OCI-LY7 (cell line): ENCODE measurements around the gene NAALADL2. TPM values are rescaled to one million over a fixed set of nuclear protein-coding genes. Genes with fewer than 3 reads are reported as not detected.

ENCODE experiments used
- BruUV-seq: library from RNA; stranded (reverse); fragments of 400-500 nt; replicated peaks from 2 replicates; lab custom pipeline; 2021; lab: Mats Ljungman, UMichigan
- CTCF ChIA-PET: fragments of 300-600 bp; sonication (Branson Sonifier 250); formaldehyde crosslinking; loops from one replicate; lab custom pipeline; 2022; ENCODE audit warnings: antibody characterized with exemption; ENCODE audit not compliant: unreplicated experiment; lab: Charles Lee
- POLR2A ChIA-PET: fragments of 300-600 bp; sonication (Branson Sonifier 250); formaldehyde crosslinking; loops from one replicate; lab custom pipeline; 2022; ENCODE audit warnings: antibody characterized with exemption; lab: Charles Lee
- DNase-seq: peaks from one replicate; pipeline ENCODE4 v3.0.0-alpha.2; 2015; ENCODE audit warnings: low spot score
- H2AFZ ChIP-seq: fragments of 200-600 bp; sonication (generic), shearing (Covaris generic); 2 replicates; pipeline ENCODE4 v1.6.1; 2014; ENCODE audit warnings: mild to moderate bottlenecking, antibody characterized with exemption, low read length, moderate library complexity
- H3K27ac ChIP-seq: fragments of 200-600 bp; sonication (generic); 2 replicates; pipeline ENCODE4 v1.5.1; 2014; ENCODE audit warnings: mixed run types, low read depth, mild to moderate bottlenecking, moderate library complexity, low read length, inconsistent platforms; ENCODE audit not compliant: poor library complexity, severe bottlenecking
- H3K36me3 ChIP-seq: fragments of 200-600 bp; sonication (generic); 2 replicates; pipeline ENCODE4 v1.6.1; 2014; ENCODE audit warnings: mild to moderate bottlenecking, antibody characterized with exemption, low read length, moderate library complexity, mixed read lengths; ENCODE audit not compliant: insufficient read depth
- H3K4me1 ChIP-seq: fragments of 200-600 bp; sonication (generic); 2 replicates; pipeline ENCODE4 v1.5.1; 2014; ENCODE audit warnings: mild to moderate bottlenecking, low read length; ENCODE audit not compliant: insufficient read depth, poor library complexity, severe bottlenecking
- H3K4me2 ChIP-seq: fragments of 200-600 bp; sonication (generic); 2 replicates; pipeline ENCODE4 v1.6.1; 2014; ENCODE audit warnings: mild to moderate bottlenecking, low read length
- H3K4me3 ChIP-seq: fragments of 200-600 bp; sonication (generic); 2 replicates; pipeline ENCODE4 v1.5.1; 2014; ENCODE audit warnings: mild to moderate bottlenecking, low read depth, low read length; ENCODE audit not compliant: poor library complexity, severe bottlenecking
- H3K79me2 ChIP-seq: fragments of 200-600 bp; sonication (generic); 2 replicates; pipeline ENCODE4 v1.6.1; 2016; ENCODE audit warnings: low read depth, mild to moderate bottlenecking, low read length, moderate library complexity, mixed read lengths; ENCODE audit not compliant: insufficient read depth
- H3K9me2 ChIP-seq: fragments of 200-600 bp; sonication (generic); 2 replicates; pipeline ENCODE4 v1.6.1; 2016; ENCODE audit warnings: mild to moderate bottlenecking, low read length, mixed read lengths; ENCODE audit not compliant: insufficient read depth
- H3K9me3 ChIP-seq: fragments of 200-600 bp; sonication (generic); 2 replicates; pipeline ENCODE4 v1.6.1; 2014; ENCODE audit warnings: mild to moderate bottlenecking, mixed run types, low read length, mixed read lengths
- H4K20me1 ChIP-seq: fragments of 200-600 bp; sonication (generic); 2 replicates; pipeline ENCODE4 v1.6.1; 2014; ENCODE audit warnings: mild to moderate bottlenecking, antibody characterized with exemption, low read length, moderate library complexity, mixed read lengths; ENCODE audit not compliant: insufficient read depth
- EZH2phosphoT487 ChIP-seq: fragments of 200-600 bp; sonication (generic); IDR thresholded peaks from 2 replicates; pipeline ENCODE4 v1.6.1; 2018; ENCODE audit warnings: low read depth, borderline replicate concordance, mild to moderate bottlenecking, mixed run types, antibody characterized with exemption, low read length, moderate library complexity, mixed read lengths
- intact Hi-C: fragments of 100-400 bp; cut with micrococcal nuclease; formaldehyde crosslinking; loops from one replicate; pipeline ENCODE4 v1.10.0; 2022; ENCODE audit not compliant: unreplicated experiment
- total RNA-seq, 2 experiments: library from RNA; depleted of rRNA in 1 of 2; stranded (reverse); fragments of >200 nt in 1 of 2; shearing (Covaris generic) in 1 of 2; gene quantifications; 2 replicates each; pipeline ENCODE4 v1.2.3, GENCODE V29; 2014 to 2022
- TF ChIP-seq, protein P1 (sequence below): fragments of 200-600 bp; sonication (generic); conservative IDR thresholded peaks from 2 replicates; pipeline ENCODE4 v1.5.1; 2014; ENCODE audit warnings: mild to moderate bottlenecking, antibody characterized with exemption, low read length, moderate library complexity, mixed read lengths

The NAALADL2 gene
- total RNA-seq, 2 experiments from 2014 or later: 0.25 to 0.70 TPM

GRCh38 chr3:175732017-175732416, 872.9 kb downstream of the NAALADL2 start:
- Histone ChIP-seq H3K9me2 (no peaks in the 10 kb centered on the region), H3K4me3 (no peak overlapping the region), H4K20me1 (no peaks in the 10 kb centered on the region), H2AFZ (no peak overlapping the region), H3K79me2 (no peaks in the 10 kb centered on the region), H3K27ac (no peak overlapping the region), H3K4me1 (no peaks in the 10 kb centered on the region), H3K4me2 (no peak overlapping the region), H3K36me3 (no peaks in the 10 kb centered on the region), H3K9me3 (no peaks in the 10 kb centered on the region)
- no TSS peak for BruUV-seq
- no peak for TF ChIP-seq EZH2phosphoT487
- TF ChIP-seq, protein P1, sequence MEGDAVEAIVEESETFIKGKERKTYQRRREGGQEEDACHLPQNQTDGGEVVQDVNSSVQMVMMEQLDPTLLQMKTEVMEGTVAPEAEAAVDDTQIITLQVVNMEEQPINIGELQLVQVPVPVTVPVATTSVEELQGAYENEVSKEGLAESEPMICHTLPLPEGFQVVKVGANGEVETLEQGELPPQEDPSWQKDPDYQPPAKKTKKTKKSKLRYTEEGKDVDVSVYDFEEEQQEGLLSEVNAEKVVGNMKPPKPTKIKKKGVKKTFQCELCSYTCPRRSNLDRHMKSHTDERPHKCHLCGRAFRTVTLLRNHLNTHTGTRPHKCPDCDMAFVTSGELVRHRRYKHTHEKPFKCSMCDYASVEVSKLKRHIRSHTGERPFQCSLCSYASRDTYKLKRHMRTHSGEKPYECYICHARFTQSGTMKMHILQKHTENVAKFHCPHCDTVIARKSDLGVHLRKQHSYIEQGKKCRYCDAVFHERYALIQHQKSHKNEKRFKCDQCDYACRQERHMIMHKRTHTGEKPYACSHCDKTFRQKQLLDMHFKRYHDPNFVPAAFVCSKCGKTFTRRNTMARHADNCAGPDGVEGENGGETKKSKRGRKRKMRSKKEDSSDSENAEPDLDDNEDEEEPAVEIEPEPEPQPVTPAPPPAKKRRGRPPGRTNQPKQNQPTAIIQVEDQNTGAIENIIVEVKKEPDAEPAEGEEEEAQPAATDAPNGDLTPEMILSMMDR: no peak
- ChIA-PET CTCF (no interaction called here), POLR2A (no interaction called here)
- DNase-seq: no peak
- intact Hi-C loops: no loop called here

- H3K4me1 ChIP-seq: no peaks in the 10 kb centered on the region
- ChIA-PET POLR2A (no interaction called here), CTCF (no interaction called here)
- H3K36me3 ChIP-seq: no peaks in the 10 kb centered on the region
- no peak overlapping the region for H3K27ac ChIP-seq
- BruUV-seq: no TSS peak
- no peak overlapping the region for H2AFZ ChIP-seq
- no peaks in the 10 kb centered on the region for H3K9me2 ChIP-seq
- intact Hi-C loops: no loop called here
- DNase-seq: no peak
- no peaks in the 10 kb centered on the region for H3K79me2 ChIP-seq
- no peak overlapping the region for H3K4me3 ChIP-seq
- TF ChIP-seq, protein P1: no peak
- TF ChIP-seq EZH2phosphoT487: no peak
- H4K20me1 ChIP-seq: no peaks in the 10 kb centered on the region
- H3K4me2 ChIP-seq: no peak overlapping the region
- no peaks in the 10 kb centered on the region for H3K9me3 ChIP-seq
Measured at GRCh38 chr3:175735866-175736265, 876.7 kb downstream of the NAALADL2 start.

GRCh38 chr3:175737646-175738572, 878.8 kb downstream of the NAALADL2 start:
- Histone ChIP-seq H3K4me3 (no peak overlapping the region), H3K9me2 (no peaks in the 10 kb centered on the region), H3K4me1 (no peaks in the 10 kb centered on the region), H4K20me1 (no peaks in the 10 kb centered on the region), H3K9me3 (no peaks in the 10 kb centered on the region), H3K4me2 (no peak overlapping the region), H3K27ac (no peak overlapping the region), H3K79me2 (no peaks in the 10 kb centered on the region), H3K36me3 (no peaks in the 10 kb centered on the region), H2AFZ (no peak overlapping the region)
- DNase-seq: no peak
- BruUV-seq: no TSS peak
- TF ChIP-seq EZH2phosphoT487: no peak
- TF ChIP-seq, protein P1: no peak
- POLR2A ChIA-PET: interaction anchor here (0.9 kb wide), 1 partner anchor 8 kb away, joined by 5 read pairs; no protein-coding TSS in a partner anchor
- CTCF ChIA-PET: no interaction called here
- intact Hi-C loops: no loop called here
